GM06990 (cell line): ENCODE measurements around the gene EDARADD.

Experiments
- DNase-seq: peaks from one replicate; pipeline ENCODE4 v3.0.0-alpha.2; 2011; ENCODE audit not compliant: insufficient read length; ENCODE audit errors: extremely low read depth
- H3K27me3 ChIP-seq: replicated peaks from 2 replicates; pipeline ENCODE4 v1.6.0; 2011; ENCODE audit warnings: low read length; ENCODE audit not compliant: control insufficient read depth, insufficient read depth
- H3K36me3 ChIP-seq: 2 replicates; pipeline ENCODE4 v1.5.1; 2011; ENCODE audit warnings: low read length; ENCODE audit not compliant: control insufficient read depth, insufficient read depth
- H3K4me3 ChIP-seq: replicated peaks from 2 replicates; pipeline ENCODE4 v1.5.1; 2011; ENCODE audit warnings: low read depth, mild to moderate bottlenecking, control low read depth, low read length
- CTCF ChIP-seq: IDR thresholded peaks from 2 replicates; pipeline ENCODE4 v1.5.1; 2011; ENCODE audit warnings: low read length, control low read depth, mild to moderate bottlenecking, inconsistent platforms; ENCODE audit not compliant: insufficient read depth, poor library complexity, severe bottlenecking

The EDARADD gene

DNA sequence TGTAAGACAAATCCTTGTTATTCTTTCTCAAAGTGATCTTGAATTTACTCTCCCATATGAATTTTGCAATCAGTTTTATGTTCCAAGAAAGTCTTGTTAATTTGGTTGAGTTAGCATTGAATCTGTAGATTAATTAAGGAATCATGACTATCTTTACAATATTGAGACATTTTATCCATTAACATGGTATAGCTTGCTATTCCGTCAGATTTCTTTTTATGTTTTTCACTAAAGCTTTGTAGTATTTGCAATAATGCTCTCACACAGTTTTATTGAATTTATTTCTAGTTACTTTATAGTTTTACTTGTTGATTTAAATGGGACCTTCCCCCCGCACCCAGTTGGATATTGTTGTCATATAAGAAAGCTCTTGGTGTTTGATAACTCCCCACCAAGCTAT, 5.8 kb upstream of the EDARADD start:
- H3K36me3 ChIP-seq, result no peaks in the 10 kb centered on the region
- no peaks in the 10 kb centered on the region for H3K27me3 ChIP-seq
- no peak for TF ChIP-seq CTCF
- no peak for DNase-seq
- no peak overlapping the region for H3K4me3 ChIP-seq

DNA sequence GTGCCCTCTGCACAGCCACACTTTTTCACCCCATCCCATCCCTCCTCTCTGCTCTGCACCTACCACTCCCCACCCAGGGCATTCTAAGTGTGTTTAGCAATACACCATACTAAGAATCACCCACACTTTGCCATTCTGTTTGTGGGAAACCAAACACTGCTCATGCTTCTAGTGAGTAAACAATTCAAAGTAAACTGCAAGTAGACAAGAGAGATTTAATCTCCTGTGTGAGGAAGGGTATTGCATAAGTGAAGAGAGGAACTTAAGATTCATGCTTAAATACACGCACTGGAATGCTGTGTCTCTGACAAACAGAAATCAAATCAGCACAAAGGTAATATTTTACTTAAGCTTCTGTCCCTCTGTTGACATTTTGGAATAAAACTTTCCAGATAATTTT, 4.8 kb upstream of the EDARADD start:
- DNase-seq, result no peak
- Histone ChIP-seq H3K27me3 (no peaks in the 10 kb centered on the region), H3K36me3 (no peaks in the 10 kb centered on the region), H3K4me3 (no peak overlapping the region)
- TF ChIP-seq CTCF, result no peak

- Histone ChIP-seq H3K36me3 (no peaks in the 10 kb centered on the region), H3K4me3 (no peak overlapping the region), H3K27me3 (no peaks in the 10 kb centered on the region)
- DNase-seq, result no peak
- no peak for TF ChIP-seq CTCF
These were observed 3.1 kb upstream of the EDARADD start for GRCh38 chr1:236391008-236391407.

- no peak for DNase-seq
- no peak for TF ChIP-seq CTCF
- Histone ChIP-seq H3K4me3 (no peak overlapping the region), H3K27me3 (no peaks in the 10 kb centered on the region), H3K36me3 (no peaks in the 10 kb centered on the region)
These were observed 1.9 kb upstream of the EDARADD start for GRCh38 chr1:236392182-236392581.

DNA sequence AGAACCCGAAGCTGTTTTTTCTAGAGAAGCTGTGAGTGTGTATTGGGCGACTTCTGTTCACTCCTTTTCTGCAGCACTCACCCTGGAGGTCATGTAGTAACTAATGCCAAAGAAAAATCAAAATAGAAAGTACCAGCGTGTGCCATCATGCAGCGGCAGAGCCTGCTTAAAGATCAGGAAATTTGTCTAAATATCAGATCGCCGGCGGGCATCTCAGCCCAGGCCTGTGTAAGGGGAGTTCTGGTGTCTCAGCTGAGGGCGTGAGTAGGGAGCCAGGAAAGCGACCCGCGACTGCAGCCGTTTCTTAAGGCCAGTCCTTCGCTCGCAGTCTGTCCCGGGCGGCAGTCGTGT, 768 bp downstream of the EDARADD start:
- TF ChIP-seq CTCF, result no peak
- Histone ChIP-seq H3K27me3 (no peaks in the 10 kb centered on the region), H3K4me3 (peak overlapping the region; percentile 64), H3K36me3 (no peaks in the 10 kb centered on the region)
- no peak for DNase-seq

GRCh38 chr1:236395230-236395946, 1.3 kb downstream of the EDARADD start:
- Histone ChIP-seq H3K27me3 (no peaks in the 10 kb centered on the region), H3K4me3 (peak overlapping the region; percentile 64), H3K36me3 (no peaks in the 10 kb centered on the region)
- DNase-seq, result peak; percentile 76
- no peak for TF ChIP-seq CTCF
